CD4-positive, alpha-beta T cell (primary cell): ENCODE measurements around the gene NKX2-2. TPM values are rescaled to one million over a fixed set of nuclear protein-coding genes. Genes with fewer than 3 reads are reported as not detected.

Experiments
- ATAC-seq: fragments of 200-7000 bp; cut with Tn5 transposase; one replicate; pipeline ENCODE4 v1.10.0; 2022; ENCODE audit warnings: mild to moderate bottlenecking; ENCODE audit not compliant: poor library complexity
- CTCF ChIA-PET: fragments of 350-600 bp; sonication (Branson Sonifier 250); formaldehyde crosslinking; loops from one replicate; lab custom pipeline; 2021; ENCODE audit warnings: antibody characterized with exemption, inconsistent platforms; lab: Charles Lee
- POLR2A ChIA-PET: fragments of 350-600 bp; sonication (Branson Sonifier 250); formaldehyde crosslinking; loops from one replicate; lab custom pipeline; 2021; ENCODE audit warnings: antibody characterized with exemption, inconsistent platforms; lab: Charles Lee
- DNase-seq, 14 experiments: peaks; one replicate each; pipeline ENCODE4 v3.0.0-alpha.2; 2013 to 2020; ENCODE audit warnings: mixed read lengths in 2 of 14
- H3K27ac ChIP-seq, 2 donors: one replicate each; pipeline versions ENCODE4 v1.5.1 to v1.7.0; 2013; ENCODE audit warnings: low read length in 2 of 2, low read depth in 1 of 2, mild to moderate bottlenecking in 1 of 2
- H3K27me3 ChIP-seq, 2 experiments: 1 replicate in 1 of 2; 2 replicates in 1 of 2; pipeline versions ENCODE4 v1.6.1 to v1.7.0; 2013; ENCODE audit warnings: low read length in 2 of 2, control low read depth in 1 of 2, mild to moderate bottlenecking in 1 of 2, moderate library complexity in 1 of 2; ENCODE audit not compliant: insufficient read depth in 2 of 2, control insufficient read depth in 1 of 2
- H3K36me3 ChIP-seq: one replicate; pipeline ENCODE4 v1.6.1; 2013; ENCODE audit warnings: low read length, control low read depth; ENCODE audit not compliant: insufficient read depth
- H3K4me1 ChIP-seq: one replicate; pipeline ENCODE4 v1.6.1; 2013; ENCODE audit warnings: low read length, control low read depth; ENCODE audit not compliant: insufficient read depth
- H3K4me3 ChIP-seq: one replicate; pipeline ENCODE4 v1.5.1; 2013; ENCODE audit warnings: mild to moderate bottlenecking, low read length, moderate library complexity
- H3K9me3 ChIP-seq, 2 experiments: 1 replicate in 1 of 2; 2 replicates in 1 of 2; pipeline versions ENCODE4 v1.6.1 to v1.7.0; 2013; ENCODE audit warnings: low read length in 2 of 2, mild to moderate bottlenecking in 2 of 2, control low read depth in 1 of 2, moderate library complexity in 1 of 2; ENCODE audit not compliant: control insufficient read depth in 1 of 2, insufficient read depth in 1 of 2
- H3K27ac Mint-ChIP-seq: one replicate; pipeline ENCODE4 v1.8.0; 2020; ENCODE audit warnings: mixed read lengths
- H3K27me3 Mint-ChIP-seq: one replicate; pipeline ENCODE4 v1.8.0; 2021; ENCODE audit warnings: mixed read lengths
- H3K36me3 Mint-ChIP-seq: one replicate; pipeline ENCODE4 v1.8.0; 2021; ENCODE audit warnings: low read depth, mixed read lengths
- H3K4me1 Mint-ChIP-seq: one replicate; pipeline ENCODE4 v1.8.0; 2021; ENCODE audit warnings: low read depth, mixed read lengths
- H3K4me3 Mint-ChIP-seq: one replicate; pipeline ENCODE4 v1.8.0; 2020; ENCODE audit warnings: mild to moderate bottlenecking, mixed read lengths
- H3K9me3 Mint-ChIP-seq: one replicate; pipeline ENCODE4 v1.8.0; 2020; ENCODE audit warnings: mixed read lengths
- CTCF ChIP-seq: fragments of 200-600 bp; IDR thresholded peaks from one replicate; pipeline ENCODE4 v1.8.0; 2022; ENCODE audit warnings: antibody characterized with exemption, mild to moderate bottlenecking
- intact Hi-C, 2 experiments: fragments of 100-400 bp; cut with DNase I in 1 of 2; cut with micrococcal nuclease in 1 of 2; formaldehyde crosslinking; loops; one replicate each; pipeline versions ENCODE4 v1.15.1 to v1.9.0; 2023 to 2025; cut with DNase I, micrococcal nuclease
- total RNA-seq, 174 experiments: library from RNA in 2 of 174; stranded (reverse) in 2 of 174; gene quantifications; one replicate each; pipeline ENCODE4 v1.2.3 and lab custom pipeline; 2021 to 2026

The NKX2-2 gene
- total RNA-seq, 2 experiments from 2014 or later, result not detected

- H3K36me3 ChIP-seq, result no peaks in the 10 kb centered on the region
- Mint-ChIP-seq H3K4me1 (peaks cover 3% of the 10 kb centered on the region), H3K27me3 (peaks cover 14% of the 10 kb centered on the region), H3K27ac (no peak overlapping the region), H3K4me3 (no peak overlapping the region), H3K36me3 (no peaks in the 10 kb centered on the region), H3K9me3 (no peaks in the 10 kb centered on the region)
- H3K9me3 ChIP-seq, result no peaks in the 10 kb centered on the region
- DNase-seq, result no peak
- no peak for ATAC-seq
- POLR2A ChIA-PET, result no interaction called here
- no peak for TF ChIP-seq CTCF
- intact Hi-C loops, result no loop called here
- H3K4me3 ChIP-seq, result no peak overlapping the region
- H3K4me1 ChIP-seq, result no peaks in the 10 kb centered on the region
- no peak overlapping the region for H3K27ac ChIP-seq
- CTCF ChIA-PET, result no interaction called here
- peaks cover 0 to 4% of the 10 kb centered on the region in 2 experiments for H3K27me3 ChIP-seq
Measured at GRCh38 chr20:21534886-21535285, 21.0 kb upstream of the NKX2-2 start.

GRCh38 chr20:21534453-21534852 is 20.6 kb upstream of the NKX2-2 start:
- TF ChIP-seq CTCF, result no peak
- ChIA-PET CTCF (no interaction called here), POLR2A (no interaction called here)
- Histone ChIP-seq H3K4me3 (no peak overlapping the region), H3K27ac (no peak overlapping the region), H3K4me1 (no peaks in the 10 kb centered on the region), H3K9me3 (no peaks in the 10 kb centered on the region), H3K36me3 (no peaks in the 10 kb centered on the region), H3K27me3 (peaks cover 0 to 4% of the 10 kb centered on the region in 2 experiments)
- Mint-ChIP-seq H3K4me3 (no peak overlapping the region), H3K9me3 (no peaks in the 10 kb centered on the region), H3K27ac (no peak overlapping the region), H3K4me1 (peaks cover 5% of the 10 kb centered on the region), H3K36me3 (no peaks in the 10 kb centered on the region), H3K27me3 (peaks cover 13% of the 10 kb centered on the region)
- DNase-seq (no peak), ATAC-seq (no peak)
- intact Hi-C loops, result no loop called here

- peaks cover 14 to 20% of the 10 kb centered on the region in 2 experiments for H3K27me3 ChIP-seq
- no peak overlapping the region for H3K27ac Mint-ChIP-seq
- H3K4me3 ChIP-seq, result no peak overlapping the region
- no peaks in the 10 kb centered on the region for H3K9me3 Mint-ChIP-seq
- no peak for ATAC-seq
- H3K27me3 Mint-ChIP-seq, result peaks cover 42% of the 10 kb centered on the region
- intact Hi-C loops, result loop anchor here (1.0 kb wide), 1 partner anchor 42 kb away; no protein-coding TSS in a partner anchor
- no peaks in the 10 kb centered on the region for H3K36me3 Mint-ChIP-seq
- H3K4me1 ChIP-seq, result no peaks in the 10 kb centered on the region
- H3K4me3 Mint-ChIP-seq, result no peak overlapping the region
- no peaks in the 10 kb centered on the region for H3K9me3 ChIP-seq
- ChIA-PET POLR2A (interaction anchor here (1.1 to 1.4 kb wide), 2 partner anchors 21 to 41 kb away, joined by 3 to 7 read pairs; no protein-coding TSS in a partner anchor), CTCF (interaction anchor here (0.9 to 1.4 kb wide), 8 partner anchors 12 to 294 kb away, joined by 3 to 10 read pairs (median 6); no protein-coding TSS in a partner anchor)
- H3K27ac ChIP-seq, result no peak overlapping the region
- peak in 2 of 14 experiments; percentile 55 to 57 for DNase-seq
- TF ChIP-seq CTCF, result peak; percentile 73
- H3K36me3 ChIP-seq, result no peaks in the 10 kb centered on the region
- peaks cover 5% of the 10 kb centered on the region for H3K4me1 Mint-ChIP-seq
Measured at GRCh38 chr20:21529863-21530262, 16.0 kb upstream of the NKX2-2 start.
